WTC11 (cell line): ENCODE data around the gene NHLRC2. TPM values are rescaled to one million over a fixed set of nuclear protein-coding genes. Genes with fewer than 3 reads are reported as not detected.

ENCODE experiments used
- ATAC-seq: fragments of 200-7000 bp; cut with Tn5 transposase; 2 replicates; pipeline ENCODE4 v1.10.0; 2021; ENCODE audit warnings: mild to moderate bottlenecking, moderate library complexity
- CTCF ChIA-PET: fragments of 300-600 bp; sonication (Branson Sonifier 250); formaldehyde crosslinking; loops from one replicate; lab custom pipeline; 2021; ENCODE audit warnings: antibody characterized with exemption; lab: Charles Lee
- POLR2A ChIA-PET: fragments of 350-600 bp; sonication (Branson Sonifier 250); formaldehyde crosslinking; loops from one replicate; lab custom pipeline; 2021; ENCODE audit warnings: antibody characterized with exemption; lab: Charles Lee
- DNase-seq: peaks from one replicate; pipeline ENCODE4 v3.0.0; 2021; ENCODE audit warnings: low spot score
- H3K27ac Mint-ChIP-seq: 2 replicates; pipeline ENCODE4 v1.8.0; 2021; ENCODE audit warnings: mixed read lengths
- H3K27me3 Mint-ChIP-seq: 2 replicates; pipeline ENCODE4 v1.8.0; 2021; ENCODE audit warnings: low read depth, mild to moderate bottlenecking, moderate library complexity, mixed read lengths
- H3K36me3 Mint-ChIP-seq: 2 replicates; pipeline ENCODE4 v1.8.0; 2021; ENCODE audit warnings: mixed read lengths
- H3K4me1 Mint-ChIP-seq: 2 replicates; pipeline ENCODE4 v1.8.0; 2022; ENCODE audit warnings: mixed read lengths
- H3K4me3 Mint-ChIP-seq: 2 replicates; pipeline ENCODE4 v1.8.0; 2021; ENCODE audit warnings: mild to moderate bottlenecking, moderate library complexity, mixed read lengths
- H3K9me3 Mint-ChIP-seq: 2 replicates; pipeline ENCODE4 v1.8.0; 2021; ENCODE audit warnings: mixed read lengths
- ATF6 ChIP-seq: sonication (generic); formaldehyde crosslinking; IDR thresholded peaks from 2 replicates; pipeline ENCODE4 v1.8.1; 2023; ENCODE audit warnings: mild to moderate bottlenecking, missing genetic modification reagents
- FOXP1 ChIP-seq: sonication (generic); formaldehyde crosslinking; IDR thresholded peaks from 2 replicates; pipeline ENCODE4 v1.8.0; 2022; ENCODE audit warnings: missing genetic modification reagents, mild to moderate bottlenecking, moderate library complexity, borderline replicate concordance
- GTF2I ChIP-seq: fragments of 250-450 bp; sonication (Bioruptor Pico); conservative IDR thresholded peaks from 2 replicates; pipeline ENCODE4 v1.4.0; 2021; ENCODE audit warnings: mild to moderate bottlenecking
- IRF1 ChIP-seq: sonication (generic); formaldehyde crosslinking; IDR thresholded peaks from 2 replicates; pipeline ENCODE4 v1.8.0; 2023; ENCODE audit warnings: missing genetic modification reagents
- NR2C2 ChIP-seq: sonication (generic); formaldehyde crosslinking; IDR thresholded peaks from 2 replicates; pipeline ENCODE4 v1.8.0; 2022; ENCODE audit warnings: mild to moderate bottlenecking, missing genetic modification reagents
- RELA ChIP-seq: sonication (generic); formaldehyde crosslinking; IDR thresholded peaks from 2 replicates; pipeline ENCODE4 v1.8.1; 2022; ENCODE audit warnings: missing genetic modification reagents, mild to moderate bottlenecking, borderline replicate concordance
- SOX15 ChIP-seq: fragments of 250-450 bp; sonication (Bioruptor Pico); IDR thresholded peaks from 2 replicates; pipeline ENCODE4 v1.9.0; 2021; ENCODE audit warnings: mild to moderate bottlenecking
- ZNF317 ChIP-seq: sonication (generic); formaldehyde crosslinking; IDR thresholded peaks from 2 replicates; pipeline ENCODE4 v1.8.1; 2023; ENCODE audit warnings: low read depth, mild to moderate bottlenecking, moderate library complexity, missing genetic modification reagents, borderline replicate concordance
- ZNF532 ChIP-seq: fragments of 250-450 bp; sonication (Bioruptor Pico); IDR thresholded peaks from 2 replicates; pipeline ENCODE4 v1.9.0; 2021; ENCODE audit warnings: mild to moderate bottlenecking, borderline replicate concordance
- total RNA-seq: library from RNA; stranded (reverse); gene quantifications from 3 replicates; pipeline ENCODE4 v1.2.3, GENCODE V29; 2021
- TF ChIP-seq, protein P1 (sequence below): sonication (generic); formaldehyde crosslinking; IDR thresholded peaks from 2 replicates; pipeline ENCODE4 v1.8.0; 2022; ENCODE audit warnings: mild to moderate bottlenecking, missing genetic modification reagents
- TF ChIP-seq, protein P2 (sequence below): sonication (generic); formaldehyde crosslinking; conservative IDR thresholded peaks from 2 replicates; pipeline ENCODE4 v1.8.1; 2023; ENCODE audit warnings: mild to moderate bottlenecking, low read depth, missing genetic modification reagents, moderate library complexity

NHLRC2 gene
- total RNA-seq, 1 experiment from 2014 or later = 37.9 TPM

DNA sequence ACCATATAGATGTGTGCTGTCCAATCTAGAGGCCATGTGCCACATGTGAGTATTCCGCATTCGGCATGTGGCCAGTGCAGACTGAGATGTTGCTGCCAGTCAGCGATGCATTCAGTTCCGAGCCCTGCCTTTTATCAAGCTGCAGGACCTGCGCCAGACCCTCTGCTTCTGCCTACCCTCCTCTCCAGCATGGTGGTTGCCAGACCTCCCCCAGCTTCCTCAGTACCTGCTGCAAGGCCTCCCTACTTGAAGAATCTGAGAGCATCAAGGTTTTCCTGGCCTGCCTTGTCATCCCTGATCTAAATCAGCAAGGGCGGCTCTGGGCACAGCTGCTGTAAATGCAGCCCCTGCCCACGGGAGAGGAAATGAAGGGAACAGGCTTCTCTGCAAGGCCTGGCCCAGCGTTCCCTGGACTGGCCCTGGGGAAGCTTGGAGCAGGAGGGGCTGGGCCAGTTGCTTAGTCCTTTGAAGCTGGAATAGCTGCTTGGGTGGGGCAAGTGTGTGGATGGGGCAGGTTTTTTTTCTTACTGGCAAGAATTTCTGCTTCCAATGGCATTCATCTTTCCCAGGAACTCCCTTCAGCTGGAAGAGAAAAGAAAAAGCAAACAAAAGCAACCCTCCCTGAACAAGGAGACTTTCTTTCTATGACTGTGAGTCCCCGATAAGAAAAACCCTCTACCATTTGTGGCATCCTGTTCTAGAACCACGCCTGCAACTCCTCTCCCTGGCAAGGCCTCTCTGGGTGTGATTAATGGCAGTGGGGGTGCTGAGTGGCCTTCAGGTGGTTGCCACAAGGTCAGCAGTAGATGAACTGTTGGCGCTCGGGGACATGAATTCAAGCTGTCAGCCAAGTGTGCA lies 93.0 kb downstream of the NHLRC2 start (continued):
- TF ChIP-seq IRF1 (CRISPR knock-in tag) = no peak
- no peak for TF ChIP-seq NR2C2 (CRISPR knock-in tag)
- no peak for TF ChIP-seq SOX15 (CRISPR knock-in tag)
- no peak for TF ChIP-seq ZNF532

DNA sequence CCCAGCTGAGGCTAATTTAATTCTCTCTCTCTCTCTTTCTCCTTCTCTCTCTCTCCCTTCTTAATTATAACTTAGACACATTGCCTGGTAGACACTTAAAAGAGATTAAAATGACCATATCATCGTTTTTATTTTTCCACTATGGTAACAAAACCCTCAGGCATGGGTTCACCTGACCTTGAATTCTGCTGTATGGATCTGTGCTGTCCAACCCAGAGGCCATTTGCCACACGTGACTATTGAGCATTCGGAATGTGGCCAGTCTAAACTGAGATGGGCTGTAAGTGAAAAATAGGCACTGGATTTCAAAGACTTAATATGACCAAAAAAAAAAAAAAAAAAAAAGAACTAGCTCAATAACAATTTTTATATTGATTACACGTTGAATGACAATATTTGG lies 93.6 kb downstream of the NHLRC2 start:
- Mint-ChIP-seq H3K4me3 (no peak overlapping the region), H3K9me3 (no peaks in the 10 kb centered on the region), H3K36me3 (no peaks in the 10 kb centered on the region), H3K4me1 (no peaks in the 10 kb centered on the region), H3K27ac (no peak overlapping the region), H3K27me3 (no peaks in the 10 kb centered on the region)
- TF ChIP-seq GTF2I (no peak), NR2C2 (CRISPR knock-in tag) (no peak), RELA (no peak), SOX15 (CRISPR knock-in tag) (no peak), ATF6 (CRISPR knock-in tag) (no peak), ZNF317 (no peak), FOXP1 (CRISPR knock-in tag) (no peak)
- TF ChIP-seq, protein P1, sequence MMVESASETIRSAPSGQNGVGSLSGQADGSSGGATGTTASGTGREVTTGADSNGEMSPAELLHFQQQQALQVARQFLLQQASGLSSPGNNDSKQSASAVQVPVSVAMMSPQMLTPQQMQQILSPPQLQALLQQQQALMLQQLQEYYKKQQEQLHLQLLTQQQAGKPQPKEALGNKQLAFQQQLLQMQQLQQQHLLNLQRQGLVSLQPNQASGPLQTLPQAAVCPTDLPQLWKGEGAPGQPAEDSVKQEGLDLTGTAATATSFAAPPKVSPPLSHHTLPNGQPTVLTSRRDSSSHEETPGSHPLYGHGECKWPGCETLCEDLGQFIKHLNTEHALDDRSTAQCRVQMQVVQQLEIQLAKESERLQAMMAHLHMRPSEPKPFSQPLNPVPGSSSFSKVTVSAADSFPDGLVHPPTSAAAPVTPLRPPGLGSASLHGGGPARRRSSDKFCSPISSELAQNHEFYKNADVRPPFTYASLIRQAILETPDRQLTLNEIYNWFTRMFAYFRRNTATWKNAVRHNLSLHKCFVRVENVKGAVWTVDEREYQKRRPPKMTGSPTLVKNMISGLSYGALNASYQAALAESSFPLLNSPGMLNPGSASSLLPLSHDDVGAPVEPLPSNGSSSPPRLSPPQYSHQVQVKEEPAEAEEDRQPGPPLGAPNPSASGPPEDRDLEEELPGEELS (CRISPR knock-in tag) = no peak
- TF ChIP-seq, protein P2, sequence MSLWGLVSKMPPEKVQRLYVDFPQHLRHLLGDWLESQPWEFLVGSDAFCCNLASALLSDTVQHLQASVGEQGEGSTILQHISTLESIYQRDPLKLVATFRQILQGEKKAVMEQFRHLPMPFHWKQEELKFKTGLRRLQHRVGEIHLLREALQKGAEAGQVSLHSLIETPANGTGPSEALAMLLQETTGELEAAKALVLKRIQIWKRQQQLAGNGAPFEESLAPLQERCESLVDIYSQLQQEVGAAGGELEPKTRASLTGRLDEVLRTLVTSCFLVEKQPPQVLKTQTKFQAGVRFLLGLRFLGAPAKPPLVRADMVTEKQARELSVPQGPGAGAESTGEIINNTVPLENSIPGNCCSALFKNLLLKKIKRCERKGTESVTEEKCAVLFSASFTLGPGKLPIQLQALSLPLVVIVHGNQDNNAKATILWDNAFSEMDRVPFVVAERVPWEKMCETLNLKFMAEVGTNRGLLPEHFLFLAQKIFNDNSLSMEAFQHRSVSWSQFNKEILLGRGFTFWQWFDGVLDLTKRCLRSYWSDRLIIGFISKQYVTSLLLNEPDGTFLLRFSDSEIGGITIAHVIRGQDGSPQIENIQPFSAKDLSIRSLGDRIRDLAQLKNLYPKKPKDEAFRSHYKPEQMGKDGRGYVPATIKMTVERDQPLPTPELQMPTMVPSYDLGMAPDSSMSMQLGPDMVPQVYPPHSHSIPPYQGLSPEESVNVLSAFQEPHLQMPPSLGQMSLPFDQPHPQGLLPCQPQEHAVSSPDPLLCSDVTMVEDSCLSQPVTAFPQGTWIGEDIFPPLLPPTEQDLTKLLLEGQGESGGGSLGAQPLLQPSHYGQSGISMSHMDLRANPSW (CRISPR knock-in tag) = no peak
- ChIA-PET POLR2A (no interaction called here), CTCF (no interaction called here)
- no peak for DNase-seq
- no peak for ATAC-seq
